ENCODE data around the gene FAM168B. TPM values are rescaled to one million over a fixed set of nuclear protein-coding genes. Genes with fewer than 3 reads are reported as not detected.

Gene FAM168B
- total and polyA plus RNA-seq, 12 donors: 15.7 to 139 (median 95.9) TPM

DNA sequence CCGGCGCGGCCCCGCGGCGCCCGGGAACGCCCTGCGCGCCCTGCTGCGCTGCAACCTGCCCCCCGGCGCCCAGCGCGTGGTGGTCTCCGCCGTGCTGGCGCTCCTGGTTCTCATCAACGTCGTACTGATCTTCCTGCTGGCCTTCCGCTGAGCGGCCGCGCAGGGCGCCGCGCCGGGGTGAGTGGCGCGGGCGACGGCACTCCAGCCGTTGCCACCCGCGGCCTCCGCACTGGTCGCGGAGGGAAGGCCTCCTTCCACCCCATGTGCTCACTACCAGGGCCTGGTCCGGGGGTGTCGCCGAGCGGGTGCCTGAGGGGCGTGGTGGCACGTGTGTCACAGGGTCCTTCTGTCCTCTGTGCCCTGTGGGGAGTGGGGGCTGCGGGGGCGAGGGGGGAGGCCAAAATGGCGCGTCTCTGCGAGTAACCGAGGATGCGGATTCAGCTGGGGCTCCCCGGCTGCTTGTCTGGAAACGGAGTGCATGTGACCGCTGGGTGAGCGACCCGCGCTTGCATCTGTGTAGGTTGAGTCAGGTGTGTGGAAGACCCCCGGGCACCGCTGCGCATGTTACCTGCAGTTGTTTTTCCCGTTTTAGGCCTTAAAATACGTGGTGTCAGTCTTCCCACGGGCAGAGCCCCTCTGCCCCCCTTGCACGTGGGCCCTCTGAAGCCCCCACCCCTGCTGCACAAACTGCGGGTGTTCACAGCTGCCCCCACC is 58.0 kb downstream of the FAM168B start:
- Histone ChIP-seq H3K27ac (peak overlapping the region in 1 of 5 donors; percentile 10), H3K36me3 (replicated peaks in 1 of 2) (no peaks in the 10 kb centered on the region), H3K4me1 (replicated peaks in 1 of 2) (peaks cover 0 to 3% of the 10 kb centered on the region in 2 donors), H3K4me3 (peak overlapping the region in 1 of 4 donors; percentile 38), H3K9me3 (replicated peaks in 1 of 3) (no peaks in the 10 kb centered on the region), H3K27me3 (peaks cover 6% of the 10 kb centered on the region)
- TF ChIP-seq, protein P1, sequence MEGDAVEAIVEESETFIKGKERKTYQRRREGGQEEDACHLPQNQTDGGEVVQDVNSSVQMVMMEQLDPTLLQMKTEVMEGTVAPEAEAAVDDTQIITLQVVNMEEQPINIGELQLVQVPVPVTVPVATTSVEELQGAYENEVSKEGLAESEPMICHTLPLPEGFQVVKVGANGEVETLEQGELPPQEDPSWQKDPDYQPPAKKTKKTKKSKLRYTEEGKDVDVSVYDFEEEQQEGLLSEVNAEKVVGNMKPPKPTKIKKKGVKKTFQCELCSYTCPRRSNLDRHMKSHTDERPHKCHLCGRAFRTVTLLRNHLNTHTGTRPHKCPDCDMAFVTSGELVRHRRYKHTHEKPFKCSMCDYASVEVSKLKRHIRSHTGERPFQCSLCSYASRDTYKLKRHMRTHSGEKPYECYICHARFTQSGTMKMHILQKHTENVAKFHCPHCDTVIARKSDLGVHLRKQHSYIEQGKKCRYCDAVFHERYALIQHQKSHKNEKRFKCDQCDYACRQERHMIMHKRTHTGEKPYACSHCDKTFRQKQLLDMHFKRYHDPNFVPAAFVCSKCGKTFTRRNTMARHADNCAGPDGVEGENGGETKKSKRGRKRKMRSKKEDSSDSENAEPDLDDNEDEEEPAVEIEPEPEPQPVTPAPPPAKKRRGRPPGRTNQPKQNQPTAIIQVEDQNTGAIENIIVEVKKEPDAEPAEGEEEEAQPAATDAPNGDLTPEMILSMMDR (IDR thresholded peaks at IDR 0.05): no peak
- TF ChIP-seq POLR2A (IDR thresholded peaks at IDR 0.05): no peak
- intact Hi-C loops (cut with DNase I): no loop called here
- 10 to 32% (median 16%) methylated on average over 19 to 65 of the region's 65 CpGs for WGBS, 4 donors
- DNase-seq: peak in 2 of 7 donors; percentile 8 to 52

DNA sequence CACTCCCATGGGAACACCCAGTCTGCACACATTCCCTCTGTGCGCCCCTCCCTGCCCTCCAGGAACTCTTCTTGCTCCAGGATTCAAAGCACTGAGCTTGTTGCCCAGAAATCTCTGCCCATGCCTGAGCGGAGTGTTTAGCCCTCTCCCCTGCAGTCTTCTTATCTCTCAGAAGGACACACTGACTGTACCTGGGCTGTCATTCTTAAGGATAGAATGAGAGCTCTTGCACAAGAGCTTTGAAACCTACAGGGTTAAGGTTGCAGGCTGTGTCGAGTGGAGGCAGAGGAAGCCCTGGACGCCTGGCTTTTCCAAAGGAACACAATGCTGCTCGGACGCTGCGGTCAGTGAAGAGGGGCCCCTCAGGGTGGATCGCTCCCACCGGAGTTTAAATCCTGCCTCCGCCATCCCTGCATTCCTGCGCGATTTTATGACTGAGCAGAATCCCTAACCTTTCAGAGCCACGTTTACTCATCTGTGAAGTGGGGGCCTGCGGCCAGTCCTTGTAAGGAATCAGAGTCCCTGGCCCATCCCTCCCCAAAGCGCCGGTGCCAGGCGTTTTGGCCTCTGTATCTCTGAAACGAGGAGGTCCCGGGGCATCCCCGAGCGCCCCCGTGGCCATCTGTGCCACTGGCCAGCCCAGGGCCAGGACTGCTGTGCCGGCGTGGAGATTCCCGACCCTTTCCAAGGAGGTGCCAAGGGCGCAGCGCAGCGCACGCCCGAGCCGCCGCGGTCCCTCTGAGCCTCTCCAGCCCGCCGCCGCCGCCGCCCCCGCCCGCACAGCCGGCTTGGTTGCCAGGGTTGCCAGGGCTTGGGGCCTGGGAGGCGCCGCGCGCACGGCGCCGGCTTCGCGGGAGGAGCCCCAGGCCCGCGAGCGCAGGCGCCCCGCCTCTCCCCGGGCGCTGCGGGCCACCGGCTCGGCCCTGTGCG is 58.9 kb downstream of the FAM168B start:
- TF ChIP-seq, protein P1 (IDR thresholded peaks at IDR 0.05): no peak
- no peak for TF ChIP-seq POLR2A (IDR thresholded peaks at IDR 0.05)
- Histone ChIP-seq H3K4me1 (replicated peaks in 1 of 2) (peaks cover 0 to 3% of the 10 kb centered on the region in 2 donors), H3K27me3 (peaks cover 6% of the 10 kb centered on the region), H3K27ac (no peak overlapping the region), H3K9me3 (replicated peaks in 1 of 3) (no peaks in the 10 kb centered on the region), H3K4me3 (peak overlapping the region in 1 of 4 donors; percentile 38), H3K36me3 (replicated peaks in 1 of 2) (no peaks in the 10 kb centered on the region)
- intact Hi-C loops (cut with DNase I): no loop called here
- WGBS, 4 donors: 3 to 8% (median 5%) methylated on average over 17 to 61 of the region's 61 CpGs
- DNase-seq: peak in 2 of 7 donors; percentile 18 to 66

DNA sequence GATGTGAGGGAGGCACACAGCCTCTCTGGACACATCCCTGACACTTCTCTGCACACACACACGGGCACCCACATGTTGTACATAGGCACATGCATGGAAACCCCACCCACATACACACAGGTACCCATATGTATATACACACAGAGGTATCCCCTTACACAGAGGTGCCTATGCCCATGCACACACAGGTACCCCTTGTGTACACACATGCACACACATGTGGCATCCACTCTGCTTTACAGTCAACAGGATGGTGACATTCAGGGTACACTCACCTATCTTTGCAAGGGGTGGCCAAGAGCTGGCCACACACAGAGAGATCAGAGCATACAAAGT is 59.5 kb downstream of the FAM168B start:
- TF ChIP-seq, protein P1 (IDR thresholded peaks at IDR 0.05): no peak
- TF ChIP-seq POLR2A (IDR thresholded peaks at IDR 0.05): no peak
- Histone ChIP-seq H3K4me1 (replicated peaks in 1 of 2) (peaks cover 0 to 3% of the 10 kb centered on the region in 2 donors), H3K27ac (no peak overlapping the region), H3K36me3 (replicated peaks in 1 of 2) (no peaks in the 10 kb centered on the region), H3K9me3 (replicated peaks in 1 of 3) (no peaks in the 10 kb centered on the region), H3K27me3 (peaks cover 6% of the 10 kb centered on the region), H3K4me3 (no peak overlapping the region)
- peak in 2 of 7 donors; percentile 6 to 37 for DNase-seq
- intact Hi-C loops (cut with DNase I): no loop called here
- 33 to 80% (median 78%) methylated on average over 1 of the region's 1 CpG for WGBS, 4 donors

DNA sequence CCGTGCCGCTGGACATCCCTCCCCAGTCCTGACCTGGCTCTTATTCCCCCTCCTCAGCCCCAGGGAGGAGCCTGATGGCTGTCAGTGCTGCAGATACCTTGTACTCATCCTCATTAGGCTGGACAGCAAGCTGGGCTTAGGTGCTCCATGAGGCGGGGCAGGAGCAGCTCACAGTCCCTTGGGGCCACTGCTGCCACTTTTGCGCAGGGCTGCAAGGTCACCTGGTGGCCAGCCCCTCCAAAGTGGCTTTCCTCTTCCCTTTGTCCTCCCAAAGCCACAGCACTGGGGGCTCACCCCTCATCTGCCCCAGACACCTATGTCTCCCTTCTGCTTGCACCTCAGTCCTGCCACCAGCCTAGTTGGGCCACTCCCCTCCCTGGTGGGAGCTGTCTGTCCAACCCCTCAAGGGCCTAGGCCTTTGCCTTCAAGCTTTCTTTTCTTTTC is 60.8 kb downstream of the FAM168B start:
- H3K9me3 ChIP-seq (replicated peaks in 1 of 3): no peaks in the 10 kb centered on the region
- 78 to 90% (median 84%) methylated on average over 4 of the region's 4 CpGs for WGBS, 4 donors
- peak in 1 of 7 donors; percentile 9 for DNase-seq
- no peaks in the 10 kb centered on the region for H3K36me3 ChIP-seq (replicated peaks in 1 of 2)
- H3K27me3 ChIP-seq: peaks cover 6% of the 10 kb centered on the region
- H3K4me1 ChIP-seq (replicated peaks in 1 of 2): peaks cover 0 to 3% of the 10 kb centered on the region in 2 donors
- no peak overlapping the region for H3K4me3 ChIP-seq
- H3K27ac ChIP-seq: no peak overlapping the region
- TF ChIP-seq, protein P1 (IDR thresholded peaks at IDR 0.05): no peak
- no peak for TF ChIP-seq POLR2A (IDR thresholded peaks at IDR 0.05)
- intact Hi-C loops (cut with DNase I): no loop called here

Data from adrenal gland (tissue), 12 donors.